Panc1 (cell line): Measurements from ENCODE around the gene TMEM187. TPM values are rescaled to one million over a fixed set of nuclear protein-coding genes. Genes with fewer than 3 reads are reported as not detected.
A peak's percentile ranks its signal among the peaks of the same experiment; 100 is the strongest.

ENCODE experiments used
- ATAC-seq: fragments of 200-7000 bp; cut with Tn5 transposase; 2 replicates; pipeline ENCODE4 v1.9.1; 2020; ENCODE audit warnings: mild to moderate bottlenecking, moderate library complexity
- BruUV-seq: library from RNA; stranded (reverse); fragments of 400-500 nt; replicated peaks from 2 replicates; lab custom pipeline; 2021; lab: Mats Ljungman, UMichigan
- CTCF ChIA-PET: fragments of 300-600 bp; sonication (Branson Sonifier 250); formaldehyde crosslinking; loops from one replicate; lab custom pipeline; 2022; ENCODE audit warnings: antibody characterized with exemption; lab: Charles Lee
- POLR2A ChIA-PET: fragments of 300-600 bp; sonication (Branson Sonifier 250); formaldehyde crosslinking; loops from one replicate; lab custom pipeline; 2022; ENCODE audit warnings: antibody characterized with exemption; lab: Charles Lee
- DNase-seq: peaks from one replicate; pipeline ENCODE4 v3.0.0-alpha.2; 2010; ENCODE audit warnings: low read depth, low spot score
- H3K27ac ChIP-seq: 2 replicates; pipeline ENCODE4 v1.5.1; 2011; ENCODE audit warnings: mild to moderate bottlenecking, low read length, inconsistent platforms
- H3K27me3 ChIP-seq: fragments of 200-500 bp; sonication (Bioruptor generic); 2 replicates; pipeline ENCODE4 v1.6.0; 2014; ENCODE audit warnings: low read length, inconsistent platforms; ENCODE audit not compliant: control insufficient read depth, insufficient read depth
- H3K36me3 ChIP-seq: fragments of 200-500 bp; sonication (Bioruptor generic); 2 replicates; pipeline ENCODE4 v1.5.1; 2014; ENCODE audit warnings: inconsistent platforms, mild to moderate bottlenecking, low read length, moderate library complexity; ENCODE audit not compliant: control insufficient read depth, insufficient read depth
- H3K4me1 ChIP-seq: 2 replicates; pipeline ENCODE4 v1.5.1; 2011; ENCODE audit warnings: inconsistent platforms, mild to moderate bottlenecking, low read length, moderate library complexity; ENCODE audit not compliant: control insufficient read depth, insufficient read depth
- H3K4me3 ChIP-seq, 2 experiments: 2 replicates each; pipeline ENCODE4 v1.5.1; 2011 to 2012; ENCODE audit warnings: low read depth in 2 of 2, low read length in 2 of 2, mild to moderate bottlenecking in 2 of 2, inconsistent platforms in 1 of 2, moderate library complexity in 1 of 2
- H3K9me3 ChIP-seq: fragments of 200-500 bp; sonication (Bioruptor generic); 2 replicates; pipeline ENCODE4 v1.5.1; 2014; ENCODE audit warnings: low read depth, mild to moderate bottlenecking, inconsistent platforms, low read length, moderate library complexity; ENCODE audit not compliant: control insufficient read depth, insufficient read depth
- POLR2AphosphoS5 ChIP-seq: IDR thresholded peaks from 2 replicates; pipeline ENCODE4 v1.6.1; 2012; ENCODE audit warnings: mild to moderate bottlenecking, low read depth, low read length, moderate library complexity
- TCF7L2 ChIP-seq: IDR thresholded peaks from 2 replicates; pipeline ENCODE4 v1.6.1; 2011; ENCODE audit warnings: mild to moderate bottlenecking, low read depth, low read length, inconsistent platforms
- in situ Hi-C: cut with HindIII; loops from 2 replicates; pipeline ENCODE4 v1.10.0; 2016; ENCODE audit warnings: low sequenced_read_pairs, low pct_unique_long_range_greater_than_20kb
- intact Hi-C: fragments of 100-400 bp; cut with micrococcal nuclease; formaldehyde crosslinking; loops from one replicate; pipeline ENCODE4 v1.10.0; 2022; ENCODE audit not compliant: unreplicated experiment
- total RNA-seq: library from RNA; stranded (reverse); gene quantifications from one replicate; pipeline ENCODE4 v1.2.1, GENCODE V29; 2021; ENCODE audit not compliant: unreplicated experiment
- TF ChIP-seq, protein P1 (sequence below), 2 experiments: IDR thresholded peaks; 2 replicates each; pipeline ENCODE4 v1.6.1; 2011 to 2012; ENCODE audit warnings: low read depth in 2 of 2, control low read depth in 1 of 2, low read length in 1 of 2, mild to moderate bottlenecking in 1 of 2, moderate library complexity in 1 of 2; ENCODE audit not compliant: insufficient read depth in 1 of 2
- TF ChIP-seq, protein P2 (sequence below): fragments of 450-650 bp; IDR thresholded peaks from 2 replicates; pipeline ENCODE4 v1.5.1; 2017; ENCODE audit warnings: mild to moderate bottlenecking

The TMEM187 gene
- total RNA-seq, 1 experiment from 2014 or later, result 15.7 TPM

DNA sequence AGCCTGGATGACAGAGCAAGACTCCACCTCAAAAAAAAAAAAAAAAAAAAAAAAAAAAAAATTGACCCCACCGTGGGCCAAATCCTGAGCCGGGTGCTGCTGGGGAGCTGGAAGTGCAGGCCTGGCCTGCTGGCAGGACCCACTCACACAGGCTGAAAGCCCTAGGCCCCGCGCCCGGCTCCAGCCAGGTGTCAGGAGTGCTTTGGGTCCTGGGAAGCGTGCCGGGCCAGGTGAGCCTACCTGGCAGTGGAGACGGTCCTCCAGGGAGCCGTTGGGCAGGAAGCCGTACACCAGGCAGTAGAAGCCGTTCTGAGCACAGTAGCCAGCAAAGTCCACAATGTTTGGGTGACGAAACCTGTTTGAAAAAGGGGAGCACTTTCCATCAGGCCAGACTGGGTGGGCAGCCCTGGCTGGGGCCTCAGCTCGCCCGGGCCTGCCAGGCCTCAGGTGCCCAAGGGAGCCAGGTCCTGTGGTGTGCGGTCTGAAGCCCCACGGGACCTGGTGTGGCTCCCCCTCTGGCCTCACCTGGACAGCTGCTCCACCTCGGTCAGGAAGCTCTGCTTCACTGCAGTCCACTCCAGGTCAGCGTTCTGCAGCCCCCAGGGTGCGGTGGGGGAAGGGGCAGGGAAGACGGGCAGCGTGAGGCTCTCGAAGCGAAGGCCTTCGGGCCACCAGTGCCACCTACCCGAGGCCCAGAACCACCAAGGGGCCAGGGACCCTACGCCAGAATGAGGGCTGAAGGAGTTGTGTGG lies 45.4 kb downstream of the TMEM187 start:
- H3K27me3 ChIP-seq, result no peaks in the 10 kb centered on the region
- peak overlapping the region; percentile 97 for H3K27ac ChIP-seq
- ATAC-seq (no peak), DNase-seq (no peak)
- peak overlapping the region; percentile 59 to 91 for H3K4me3 ChIP-seq
- intact Hi-C loops (no loop called here), in situ Hi-C loops (no loop called here)
- H3K4me1 ChIP-seq, result peaks cover 48% of the 10 kb centered on the region
- H3K36me3 ChIP-seq, result no peaks in the 10 kb centered on the region
- POLR2A ChIA-PET, result interaction anchor here (0.6 kb wide), 1 partner anchor 10 kb away, joined by 6 read pairs; no protein-coding TSS in a partner anchor
- TF ChIP-seq, protein P1, sequence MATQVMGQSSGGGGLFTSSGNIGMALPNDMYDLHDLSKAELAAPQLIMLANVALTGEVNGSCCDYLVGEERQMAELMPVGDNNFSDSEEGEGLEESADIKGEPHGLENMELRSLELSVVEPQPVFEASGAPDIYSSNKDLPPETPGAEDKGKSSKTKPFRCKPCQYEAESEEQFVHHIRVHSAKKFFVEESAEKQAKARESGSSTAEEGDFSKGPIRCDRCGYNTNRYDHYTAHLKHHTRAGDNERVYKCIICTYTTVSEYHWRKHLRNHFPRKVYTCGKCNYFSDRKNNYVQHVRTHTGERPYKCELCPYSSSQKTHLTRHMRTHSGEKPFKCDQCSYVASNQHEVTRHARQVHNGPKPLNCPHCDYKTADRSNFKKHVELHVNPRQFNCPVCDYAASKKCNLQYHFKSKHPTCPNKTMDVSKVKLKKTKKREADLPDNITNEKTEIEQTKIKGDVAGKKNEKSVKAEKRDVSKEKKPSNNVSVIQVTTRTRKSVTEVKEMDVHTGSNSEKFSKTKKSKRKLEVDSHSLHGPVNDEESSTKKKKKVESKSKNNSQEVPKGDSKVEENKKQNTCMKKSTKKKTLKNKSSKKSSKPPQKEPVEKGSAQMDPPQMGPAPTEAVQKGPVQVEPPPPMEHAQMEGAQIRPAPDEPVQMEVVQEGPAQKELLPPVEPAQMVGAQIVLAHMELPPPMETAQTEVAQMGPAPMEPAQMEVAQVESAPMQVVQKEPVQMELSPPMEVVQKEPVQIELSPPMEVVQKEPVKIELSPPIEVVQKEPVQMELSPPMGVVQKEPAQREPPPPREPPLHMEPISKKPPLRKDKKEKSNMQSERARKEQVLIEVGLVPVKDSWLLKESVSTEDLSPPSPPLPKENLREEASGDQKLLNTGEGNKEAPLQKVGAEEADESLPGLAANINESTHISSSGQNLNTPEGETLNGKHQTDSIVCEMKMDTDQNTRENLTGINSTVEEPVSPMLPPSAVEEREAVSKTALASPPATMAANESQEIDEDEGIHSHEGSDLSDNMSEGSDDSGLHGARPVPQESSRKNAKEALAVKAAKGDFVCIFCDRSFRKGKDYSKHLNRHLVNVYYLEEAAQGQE (IDR thresholded peaks at IDR 0.05; ENCODE audit: insufficient read depth in 1 of 2, low read depth in 2 of 2, low read length in 1 of 2), result no peak
- TF ChIP-seq POLR2AphosphoS5, result no peak
- CTCF ChIA-PET, result interaction anchor here (0.6 to 0.8 kb wide), 2 partner anchors 48 to 289 kb away, joined by 3 to 10 read pairs; no protein-coding TSS in a partner anchor
- BruUV-seq, result no TSS peak
- H3K9me3 ChIP-seq, result no peaks in the 10 kb centered on the region

DNA sequence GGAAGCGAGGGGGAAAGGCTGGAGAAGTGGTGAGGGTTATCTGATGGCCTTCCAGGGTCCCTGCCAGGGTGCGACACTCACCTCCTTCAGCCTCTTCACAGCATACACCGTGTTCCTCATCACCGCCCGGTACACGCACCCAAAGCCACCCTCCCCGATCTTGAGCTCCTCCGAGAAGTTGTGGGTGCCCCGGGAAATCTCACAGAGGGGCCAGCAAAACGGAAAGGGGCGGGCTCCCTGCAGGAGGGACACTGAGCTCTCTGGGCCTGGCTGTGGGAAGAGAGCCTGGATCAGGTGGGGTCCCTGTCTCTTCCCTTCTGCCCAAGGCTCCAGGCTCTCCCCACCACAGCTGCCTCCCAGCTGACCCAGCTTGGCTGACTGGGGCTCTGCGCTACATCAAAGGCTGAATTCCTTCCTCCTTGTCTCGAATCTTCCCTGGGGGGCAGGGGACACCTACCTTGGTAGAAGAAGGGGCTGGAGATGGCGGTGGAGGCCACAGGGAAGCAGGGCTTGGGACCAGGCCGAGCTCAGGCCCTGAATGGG lies 46.0 kb downstream of the TMEM187 start:
- ATAC-seq, result no peak
- BruUV-seq, result no TSS peak
- TF ChIP-seq, protein P2, sequence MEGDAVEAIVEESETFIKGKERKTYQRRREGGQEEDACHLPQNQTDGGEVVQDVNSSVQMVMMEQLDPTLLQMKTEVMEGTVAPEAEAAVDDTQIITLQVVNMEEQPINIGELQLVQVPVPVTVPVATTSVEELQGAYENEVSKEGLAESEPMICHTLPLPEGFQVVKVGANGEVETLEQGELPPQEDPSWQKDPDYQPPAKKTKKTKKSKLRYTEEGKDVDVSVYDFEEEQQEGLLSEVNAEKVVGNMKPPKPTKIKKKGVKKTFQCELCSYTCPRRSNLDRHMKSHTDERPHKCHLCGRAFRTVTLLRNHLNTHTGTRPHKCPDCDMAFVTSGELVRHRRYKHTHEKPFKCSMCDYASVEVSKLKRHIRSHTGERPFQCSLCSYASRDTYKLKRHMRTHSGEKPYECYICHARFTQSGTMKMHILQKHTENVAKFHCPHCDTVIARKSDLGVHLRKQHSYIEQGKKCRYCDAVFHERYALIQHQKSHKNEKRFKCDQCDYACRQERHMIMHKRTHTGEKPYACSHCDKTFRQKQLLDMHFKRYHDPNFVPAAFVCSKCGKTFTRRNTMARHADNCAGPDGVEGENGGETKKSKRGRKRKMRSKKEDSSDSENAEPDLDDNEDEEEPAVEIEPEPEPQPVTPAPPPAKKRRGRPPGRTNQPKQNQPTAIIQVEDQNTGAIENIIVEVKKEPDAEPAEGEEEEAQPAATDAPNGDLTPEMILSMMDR, result no peak
- TF ChIP-seq TCF7L2, result peak; percentile 54; the same call in 1 of the 2 replicates
- TF ChIP-seq, protein P1 (IDR thresholded peaks at IDR 0.05; ENCODE audit: insufficient read depth in 1 of 2, low read depth in 2 of 2, low read length in 1 of 2), result no peak
- H3K9me3 ChIP-seq, result no peaks in the 10 kb centered on the region
- CTCF ChIA-PET, result interaction anchor here (0.8 kb wide), 1 partner anchor 48 kb away, joined by 3 read pairs; no protein-coding TSS in a partner anchor
- peak overlapping the region; percentile 59 to 91 for H3K4me3 ChIP-seq
- in situ Hi-C loops, result no loop called here
- peak overlapping the region; percentile 97 for H3K27ac ChIP-seq
- intact Hi-C loops, result no loop called here
- POLR2A ChIA-PET, result no interaction called here
- no peak for DNase-seq
- H3K4me1 ChIP-seq, result peaks cover 48% of the 10 kb centered on the region
- no peaks in the 10 kb centered on the region for H3K27me3 ChIP-seq
- H3K36me3 ChIP-seq, result no peaks in the 10 kb centered on the region
